Activated T-cell treated with anti-CD3 and anti-CD28 coated beads, Interleukin-2, amount 50 U/mL, for 24 hours (primary cell): Measurements from ENCODE around the gene CALCOCO2.

Source experiments
- DNase-seq: peaks from one replicate; pipeline ENCODE4 v3.0.0-alpha.2; 2020
- H3K27ac Mint-ChIP-seq: 2 replicates; pipeline ENCODE4 v1.8.0; 2020; ENCODE audit warnings: mild to moderate bottlenecking, mixed read lengths
- H3K27me3 Mint-ChIP-seq: 2 replicates; pipeline ENCODE4 v1.8.0; 2020; ENCODE audit warnings: mixed read lengths
- H3K36me3 Mint-ChIP-seq: 2 replicates; pipeline ENCODE4 v1.8.0; 2020; ENCODE audit warnings: low read depth, mixed read lengths
- H3K4me1 Mint-ChIP-seq: 2 replicates; pipeline ENCODE4 v1.8.0; 2020; ENCODE audit warnings: low read depth, mixed read lengths
- H3K4me3 Mint-ChIP-seq: 2 replicates; pipeline ENCODE4 v1.8.0; 2020; ENCODE audit warnings: mild to moderate bottlenecking, moderate library complexity, mixed read lengths
- H3K9me3 Mint-ChIP-seq: 2 replicates; pipeline ENCODE4 v1.8.0; 2020; ENCODE audit warnings: mixed read lengths

CALCOCO2 gene

GRCh38 chr17:48908853-48909394 is 78.1 kb downstream of the CALCOCO2 start:
- Mint-ChIP-seq H3K36me3 (peaks cover 54% of the 10 kb centered on the region), H3K27me3 (no peaks in the 10 kb centered on the region), H3K27ac (peak overlapping the region; percentile 95), H3K4me1 (peaks cover 56% of the 10 kb centered on the region), H3K9me3 (no peaks in the 10 kb centered on the region), H3K4me3 (peak overlapping the region; percentile 91)
- peak; percentile 93 for DNase-seq

- H3K36me3 Mint-ChIP-seq: peaks cover 63% of the 10 kb centered on the region
Observed at GRCh38 chr17:48909783-48910182, 78.9 kb downstream of the CALCOCO2 start.

DNA sequence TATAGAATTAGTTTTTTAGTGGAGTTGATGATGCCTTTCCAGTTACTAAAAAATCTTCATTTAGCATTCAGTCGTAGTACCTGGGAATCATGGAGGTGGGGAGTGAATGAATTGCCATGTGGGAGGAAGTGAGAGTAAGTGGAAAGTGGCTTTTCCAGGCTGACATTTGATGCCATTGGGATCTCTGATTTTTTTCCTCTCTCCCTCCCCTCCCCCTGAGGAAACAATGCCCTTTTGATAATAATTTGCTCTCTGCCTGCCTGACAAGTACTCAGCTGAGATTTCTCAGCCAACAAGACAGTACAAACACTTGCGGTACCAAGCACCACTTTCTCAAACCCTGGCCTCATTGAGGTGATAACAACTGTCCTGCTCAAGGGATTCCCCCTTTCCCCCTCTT is 79.5 kb downstream of the CALCOCO2 start:
- H3K9me3 Mint-ChIP-seq: no peaks in the 10 kb centered on the region
- peak overlapping the region; percentile 91 for H3K4me3 Mint-ChIP-seq
- no peak for DNase-seq
- peaks cover 69% of the 10 kb centered on the region for H3K36me3 Mint-ChIP-seq
- peaks cover 69% of the 10 kb centered on the region for H3K4me1 Mint-ChIP-seq
- no peaks in the 10 kb centered on the region for H3K27me3 Mint-ChIP-seq
- peak overlapping the region; percentile 95 for H3K27ac Mint-ChIP-seq

More at GRCh38 chr17:48909783-48910182, 78.9 kb downstream of the CALCOCO2 start:
- H3K27me3 Mint-ChIP-seq: no peaks in the 10 kb centered on the region
- H3K9me3 Mint-ChIP-seq: no peaks in the 10 kb centered on the region
- no peak for DNase-seq
- peak overlapping the region; percentile 95 for H3K27ac Mint-ChIP-seq
- peak overlapping the region; percentile 91 for H3K4me3 Mint-ChIP-seq
- H3K4me1 Mint-ChIP-seq: peaks cover 65% of the 10 kb centered on the region

- no peaks in the 10 kb centered on the region for H3K27me3 Mint-ChIP-seq
- H3K4me3 Mint-ChIP-seq: peak overlapping the region; percentile 91
- peaks cover 88% of the 10 kb centered on the region for H3K36me3 Mint-ChIP-seq
- DNase-seq: no peak
- H3K27ac Mint-ChIP-seq: peak overlapping the region; percentile 95
- peaks cover 83% of the 10 kb centered on the region for H3K4me1 Mint-ChIP-seq
- H3K9me3 Mint-ChIP-seq: no peaks in the 10 kb centered on the region
Observed at GRCh38 chr17:48912476-48912875, 81.6 kb downstream of the CALCOCO2 start.
